ENCODE data around the gene EFR3B. TPM values are rescaled to one million over a fixed set of nuclear protein-coding genes. Genes with fewer than 3 reads are reported as not detected.

The EFR3B gene
- total RNA-seq, 1 experiment from 2014 or later, result 7.0 TPM

GRCh38 chr2:25173719-25174118, 131.8 kb downstream of the EFR3B start:
- peaks cover 49% of the 10 kb centered on the region for H3K27me3 Mint-ChIP-seq (ENCODE audit: low read depth)
- no peak overlapping the region for H3K14ac ChIP-seq (ENCODE audit: insufficient read depth, low read length)
- H3K4me2 ChIP-seq (ENCODE audit: insufficient read depth, insufficient read length, low read length), result no peak overlapping the region
- no peak overlapping the region for H3K23ac ChIP-seq (ENCODE audit: insufficient read length, low read depth, low read length)
- H3K4me3 Mint-ChIP-seq, result no peak overlapping the region
- peaks cover 10 to 21% of the 10 kb centered on the region in 2 experiments for H3K4me1 Mint-ChIP-seq
- H3T11ph ChIP-seq (ENCODE audit: low read length), result no peak overlapping the region
- H2BK12ac ChIP-seq (ENCODE audit: insufficient read length, low read depth, low read length), result no peak overlapping the region
- no peak for DNase-seq
- H2AK5ac ChIP-seq (ENCODE audit: insufficient read length, low read length), result no peak overlapping the region
- H3K4me1 ChIP-seq (ENCODE audit: insufficient read depth, low read length), result no peaks in the 10 kb centered on the region
- H3K27ac Mint-ChIP-seq, result no peak overlapping the region
- H4K5ac ChIP-seq (ENCODE audit: insufficient read length, low read depth, low read length), result no peak overlapping the region
- H3K18ac ChIP-seq (ENCODE audit: insufficient read length, low read depth, low read length), result no peak overlapping the region
- H3K9me3 ChIP-seq (ENCODE audit: control insufficient read depth, low read depth, low read length), result no peaks in the 10 kb centered on the region
- H3K9me3 Mint-ChIP-seq, result no peaks in the 10 kb centered on the region
- no peak overlapping the region for H2BK120ac ChIP-seq (ENCODE audit: low read depth, low read length, poor library complexity, severe bottlenecking)
- H4K20me1 ChIP-seq (ENCODE audit: control insufficient read depth, insufficient read depth, insufficient read length), result no peaks in the 10 kb centered on the region
- H2BK20ac ChIP-seq (ENCODE audit: low read depth, low read length, poor library complexity, severe bottlenecking), result no peak overlapping the region
- H2AFZ ChIP-seq (ENCODE audit: low read length), result no peak overlapping the region
- H4K91ac ChIP-seq (ENCODE audit: insufficient read length, low read depth, low read length), result no peak overlapping the region
- no peak overlapping the region for H2BK5ac ChIP-seq (ENCODE audit: insufficient read length, low read length)
- H3K36me3 Mint-ChIP-seq (ENCODE audit: insufficient read depth in 1 of 3, low read depth in 3 of 3), result no peaks in the 10 kb centered on the region
- no peak overlapping the region for H3K56ac ChIP-seq (ENCODE audit: insufficient read length, low read depth, low read length)
- peaks cover 17% of the 10 kb centered on the region; the same call in 1 of the 2 replicates for H3K27me3 ChIP-seq (ENCODE audit: insufficient read depth, low read length)
- H3K79me2 ChIP-seq (ENCODE audit: insufficient read depth, low read length), result no peaks in the 10 kb centered on the region
- H3K9ac ChIP-seq (ENCODE audit: extremely low read depth, insufficient read length, low read length), result no peak overlapping the region
- H3K23me2 ChIP-seq (ENCODE audit: insufficient read length, low read depth, low read length, poor library complexity, severe bottlenecking), result no peaks in the 10 kb centered on the region
- no peaks in the 10 kb centered on the region for H3K79me1 ChIP-seq (ENCODE audit: insufficient read depth, low read depth, low read length, poor library complexity, severe bottlenecking)
- no peak overlapping the region for H3K4ac ChIP-seq (ENCODE audit: low read depth, low read length)
- H2BK15ac ChIP-seq (ENCODE audit: low read depth, low read length), result no peak overlapping the region
- H3K27ac ChIP-seq (ENCODE audit: insufficient read length, low read depth, low read length), result no peak overlapping the region
- H4K8ac ChIP-seq (replicated peaks; ENCODE audit: insufficient read length, low read depth, low read length), result no peak overlapping the region
- WGBS (ENCODE audit: extremely low coverage, insufficient read length, low lambda C conversion rate), result no CpG with 5 or more reads among the region's 5 CpGs
- TF ChIP-seq CTCF (conservative IDR thresholded peaks at IDR 0.05), result no peak
